Keratinocyte (primary cell): ENCODE measurements around the gene TP53AIP1. TPM values are rescaled to one million over a fixed set of nuclear protein-coding genes. Genes with fewer than 3 reads are reported as not detected.

ENCODE experiments used
- DNase-seq: peaks from one replicate; pipeline ENCODE4 v3.0.0-alpha.2; 2011; ENCODE audit warnings: low read depth, missing footprints, low spot score
- FAIRE-seq: peaks from 2 replicates; lab custom pipeline; 2011; peaks lifted over from hg19 to GRCh38; lab: Jason Lieb, UNC
- H2AFZ ChIP-seq: 2 replicates; pipeline ENCODE4 v1.6.0; 2012; ENCODE audit warnings: low read length, control low read depth, inconsistent platforms; ENCODE audit not compliant: control insufficient read depth
- H3K27ac ChIP-seq: 2 replicates; pipeline ENCODE4 v1.5.1; 2011; ENCODE audit warnings: low read length; ENCODE audit not compliant: control insufficient read depth, insufficient read depth
- H3K27me3 ChIP-seq: 3 replicates; pipeline ENCODE4 v1.6.0; 2011; ENCODE audit warnings: low read length; ENCODE audit not compliant: control insufficient read depth, insufficient read depth; ENCODE audit errors: extremely low read depth
- H3K36me3 ChIP-seq, 2 experiments: 2 replicates in 1 of 2; 3 replicates in 1 of 2; pipeline ENCODE4 v1.5.1; 2011; ENCODE audit warnings: low read length in 2 of 2, mild to moderate bottlenecking in 1 of 2; ENCODE audit not compliant: control insufficient read depth in 2 of 2, insufficient read depth in 2 of 2; ENCODE audit errors: extremely low read depth in 1 of 2
- H3K4me1 ChIP-seq: 3 replicates; pipeline ENCODE4 v1.5.1; 2011; ENCODE audit warnings: low read length; ENCODE audit not compliant: control insufficient read depth, insufficient read depth; ENCODE audit errors: extremely low read depth
- H3K4me2 ChIP-seq: 3 replicates; pipeline ENCODE4 v1.6.0; 2011; ENCODE audit warnings: low read depth, low read length; ENCODE audit not compliant: control insufficient read depth, insufficient read depth; ENCODE audit errors: extremely low read depth
- H3K4me3 ChIP-seq, 3 experiments: fragments of 200-600 bp in 1 of 3; sonication (generic) in 1 of 3; 2 replicates in 2 of 3; 3 replicates in 1 of 3; pipeline ENCODE4 v1.5.1; 2011 to 2016; ENCODE audit warnings: low read length in 3 of 3, mild to moderate bottlenecking in 3 of 3, control low read depth in 2 of 3, inconsistent platforms in 1 of 3, low read depth in 1 of 3, mixed read lengths in 1 of 3, mixed run types in 1 of 3, moderate library complexity in 1 of 3; ENCODE audit not compliant: control insufficient read depth in 2 of 3, insufficient read depth in 2 of 3; ENCODE audit errors: extremely low read depth in 1 of 3
- H3K79me2 ChIP-seq: 2 replicates; pipeline ENCODE4 v1.6.0; 2012; ENCODE audit warnings: low read length; ENCODE audit not compliant: control insufficient read depth, insufficient read depth
- H3K9ac ChIP-seq: 3 replicates; pipeline ENCODE4 v1.6.0; 2011; ENCODE audit warnings: low read length; ENCODE audit not compliant: control insufficient read depth, insufficient read depth; ENCODE audit errors: extremely low read depth
- H3K9me1 ChIP-seq: 3 replicates; pipeline ENCODE4 v1.6.0; 2011; ENCODE audit warnings: low read length; ENCODE audit not compliant: control insufficient read depth, insufficient read depth; ENCODE audit errors: extremely low read depth
- H3K9me3 ChIP-seq: 2 replicates; pipeline ENCODE4 v1.5.1; 2012; ENCODE audit warnings: low read depth, low read length; ENCODE audit not compliant: control insufficient read depth
- H4K20me1 ChIP-seq: 3 replicates; pipeline ENCODE4 v1.6.0; 2011; ENCODE audit warnings: low read length; ENCODE audit not compliant: control insufficient read depth, insufficient read depth; ENCODE audit errors: extremely low read depth
- EZH2 ChIP-seq: IDR thresholded peaks from one replicate; pipeline ENCODE4 v1.6.1; 2012; ENCODE audit warnings: inconsistent platforms, mild to moderate bottlenecking, low read length, moderate library complexity
- dilution Hi-C: fragments of 300-500 bp; cut with MboI; formaldehyde crosslinking; loops from one replicate; pipeline ENCODE4 v1.7.0; 2020; ENCODE audit warnings: low sequenced_read_pairs; ENCODE audit not compliant: extremely low pct_ligation_motif_present
- polyA plus RNA-seq, 5 experiments: library from polyadenylated mRNA; depleted of rRNA in 3 of 5; stranded (reverse) in 3 of 5; stranded (forward) in 1 of 5; unstranded in 1 of 5; fragments of >200 nt; gene quantifications; 1 replicate in 1 of 5; 2 replicates in 3 of 5; 3 replicates in 1 of 5; pipeline versions ENCODE4 v1.2.1 to v1.2.3, GENCODE V29; 2011 to 2012; ENCODE audit warnings: missing spikeins in 2 of 5, low read depth in 1 of 5, low replicate concordance in 1 of 5
- TF ChIP-seq, protein P1 (sequence below), 3 experiments: IDR thresholded peaks in 1 of 3; conservative IDR thresholded peaks in 1 of 3; optimal IDR thresholded peaks in 1 of 3; 2 replicates in 2 of 3; 3 replicates in 1 of 3; pipeline versions ENCODE3 to v1.5.1; 2011; ENCODE audit warnings: low read length in 3 of 3, mild to moderate bottlenecking in 3 of 3, moderate library complexity in 2 of 3, control low read depth in 1 of 3, inconsistent platforms in 1 of 3; ENCODE audit not compliant: insufficient read depth in 2 of 3; ENCODE audit errors: extremely low read depth in 1 of 3

Gene TP53AIP1
- polyA plus RNA-seq, 1 donor (not counting 4 experiments of a cell fraction or from before 2014, with no cell fraction given), result 37.1 TPM

DNA sequence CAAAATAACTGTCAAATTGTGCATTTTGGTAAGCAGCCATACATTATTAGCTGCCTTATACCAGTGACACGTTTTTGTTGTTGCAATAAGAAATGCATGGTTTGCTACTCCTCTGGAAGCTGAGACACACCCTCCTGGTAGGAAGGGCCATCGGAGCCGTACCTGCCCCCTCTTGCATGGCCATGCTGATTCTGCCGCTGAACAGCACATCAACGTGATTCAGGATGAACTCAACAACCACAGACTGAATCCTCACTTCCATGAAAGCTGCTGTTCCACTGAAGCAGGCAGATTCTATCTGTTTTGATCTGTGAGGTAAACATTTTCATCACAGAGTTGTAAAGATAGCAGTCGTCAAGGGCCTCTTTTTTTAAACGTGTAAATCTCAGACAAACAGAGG, 38.6 kb upstream of the TP53AIP1 start:
- TF ChIP-seq, protein P1, sequence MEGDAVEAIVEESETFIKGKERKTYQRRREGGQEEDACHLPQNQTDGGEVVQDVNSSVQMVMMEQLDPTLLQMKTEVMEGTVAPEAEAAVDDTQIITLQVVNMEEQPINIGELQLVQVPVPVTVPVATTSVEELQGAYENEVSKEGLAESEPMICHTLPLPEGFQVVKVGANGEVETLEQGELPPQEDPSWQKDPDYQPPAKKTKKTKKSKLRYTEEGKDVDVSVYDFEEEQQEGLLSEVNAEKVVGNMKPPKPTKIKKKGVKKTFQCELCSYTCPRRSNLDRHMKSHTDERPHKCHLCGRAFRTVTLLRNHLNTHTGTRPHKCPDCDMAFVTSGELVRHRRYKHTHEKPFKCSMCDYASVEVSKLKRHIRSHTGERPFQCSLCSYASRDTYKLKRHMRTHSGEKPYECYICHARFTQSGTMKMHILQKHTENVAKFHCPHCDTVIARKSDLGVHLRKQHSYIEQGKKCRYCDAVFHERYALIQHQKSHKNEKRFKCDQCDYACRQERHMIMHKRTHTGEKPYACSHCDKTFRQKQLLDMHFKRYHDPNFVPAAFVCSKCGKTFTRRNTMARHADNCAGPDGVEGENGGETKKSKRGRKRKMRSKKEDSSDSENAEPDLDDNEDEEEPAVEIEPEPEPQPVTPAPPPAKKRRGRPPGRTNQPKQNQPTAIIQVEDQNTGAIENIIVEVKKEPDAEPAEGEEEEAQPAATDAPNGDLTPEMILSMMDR (optimal IDR thresholded peaks at IDR 0.05 in 1 of 3, IDR thresholded peaks at IDR 0.05 in 1 of 3, conservative IDR thresholded peaks at IDR 0.05 in 1 of 3; ENCODE audit: extremely low read depth in 1 of 3, insufficient read depth in 2 of 3, low read length in 3 of 3), result no peak
- TF ChIP-seq EZH2, result no peak

DNA sequence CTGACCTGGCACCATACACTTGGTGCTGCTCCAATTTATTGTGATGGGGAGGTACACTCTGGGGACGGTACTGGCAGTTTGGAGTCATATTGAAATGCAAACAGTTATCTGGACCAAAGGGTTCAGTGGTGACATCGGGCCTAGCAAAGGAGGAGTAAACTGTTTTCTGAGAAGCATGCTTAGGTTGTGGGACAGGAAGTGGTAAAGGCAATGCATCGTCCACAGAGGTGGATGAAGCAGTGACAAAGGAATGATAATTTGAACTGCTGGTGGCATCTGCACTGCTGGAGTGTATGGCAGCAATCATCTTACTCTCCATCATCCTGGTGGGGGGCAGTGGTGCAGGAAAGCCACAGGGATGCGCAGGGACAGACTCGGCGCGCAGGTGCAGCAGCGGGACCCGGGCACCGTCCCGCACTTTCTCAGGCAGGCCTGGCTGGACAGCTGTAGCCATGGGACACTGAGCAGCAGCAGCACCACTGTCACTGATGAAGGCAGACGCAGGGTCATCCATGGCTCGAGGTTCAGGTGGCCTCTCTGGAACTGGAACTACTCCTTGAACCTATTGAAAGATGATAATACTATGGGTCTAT, 28.0 kb upstream of the TP53AIP1 start:
- Histone ChIP-seq H3K4me1 (no peaks in the 10 kb centered on the region), H3K36me3 (peaks cover 21 to 29% of the 10 kb centered on the region in 2 experiments), H3K9ac (no peak overlapping the region), H3K27me3 (no peaks in the 10 kb centered on the region), H2AFZ (no peak overlapping the region), H3K4me2 (no peak overlapping the region), H3K4me3 (no peak overlapping the region), H3K27ac (no peak overlapping the region), H3K9me3 (no peaks in the 10 kb centered on the region), H3K9me1 (no peaks in the 10 kb centered on the region), H3K79me2 (no peaks in the 10 kb centered on the region), H4K20me1 (no peaks in the 10 kb centered on the region)
- DNase-seq (no peak), FAIRE-seq (no peak)
- dilution Hi-C loops, result no loop called here
- TF ChIP-seq, protein P1 (optimal IDR thresholded peaks at IDR 0.05 in 1 of 3, IDR thresholded peaks at IDR 0.05 in 1 of 3, conservative IDR thresholded peaks at IDR 0.05 in 1 of 3; ENCODE audit: extremely low read depth in 1 of 3, insufficient read depth in 2 of 3, low read length in 3 of 3), result no peak
- TF ChIP-seq EZH2, result no peak

More for the DNA sequence above, 38.6 kb upstream of the TP53AIP1 start:
- Histone ChIP-seq H3K27ac (no peak overlapping the region), H3K4me3 (no peak overlapping the region), H4K20me1 (no peaks in the 10 kb centered on the region), H3K9me1 (no peaks in the 10 kb centered on the region), H3K36me3 (peaks cover 4 to 12% of the 10 kb centered on the region in 2 experiments), H3K27me3 (no peaks in the 10 kb centered on the region), H2AFZ (no peak overlapping the region), H3K4me1 (no peaks in the 10 kb centered on the region), H3K9me3 (no peaks in the 10 kb centered on the region), H3K79me2 (no peaks in the 10 kb centered on the region), H3K4me2 (no peak overlapping the region), H3K9ac (no peak overlapping the region)
- no peak for DNase-seq
- FAIRE-seq, result no peak
- dilution Hi-C loops, result no loop called here
